ENCODE data around the gene TXNDC11.

Gene TXNDC11

GRCh38 chr16:11725457-11725856 lies 17.2 kb downstream of the TXNDC11 start:
- no peak for DNase-seq (ENCODE audit: low read depth in 2 of 2)
- TF ChIP-seq CTCF (IDR thresholded peaks at IDR 0.05; ENCODE audit: low read depth, low read length): no peak
- no peak overlapping the region for H3K4me3 ChIP-seq (replicated peaks in 1 of 2; ENCODE audit: low read depth in 2 of 2, low read length in 2 of 2)

GRCh38 chr16:11722468-11722808 lies 20.2 kb downstream of the TXNDC11 start:
- TF ChIP-seq CTCF (IDR thresholded peaks at IDR 0.05; ENCODE audit: low read depth, low read length): no peak
- no peak overlapping the region for H3K4me3 ChIP-seq (replicated peaks in 1 of 2; ENCODE audit: low read depth in 2 of 2, low read length in 2 of 2)
- no peak for DNase-seq (ENCODE audit: low read depth in 2 of 2)

GRCh38 chr16:11721781-11722467 lies 20.7 kb downstream of the TXNDC11 start:
- DNase-seq (ENCODE audit: low read depth in 2 of 2): no peak
- TF ChIP-seq CTCF (IDR thresholded peaks at IDR 0.05; ENCODE audit: low read depth, low read length): no peak
- no peak overlapping the region for H3K4me3 ChIP-seq (replicated peaks in 1 of 2; ENCODE audit: low read depth in 2 of 2, low read length in 2 of 2)

- no peak for DNase-seq (ENCODE audit: low read depth in 2 of 2)
- no peak overlapping the region for H3K4me3 ChIP-seq (replicated peaks in 1 of 2; ENCODE audit: low read depth in 2 of 2, low read length in 2 of 2)
- no peak for TF ChIP-seq CTCF (IDR thresholded peaks at IDR 0.05; ENCODE audit: low read depth, low read length)
These were observed 22.9 kb downstream of the TXNDC11 start for GRCh38 chr16:11719762-11720161.

- no peak for TF ChIP-seq CTCF (IDR thresholded peaks at IDR 0.05; ENCODE audit: low read depth, low read length)
- DNase-seq (ENCODE audit: low read depth in 2 of 2): no peak
- no peak overlapping the region for H3K4me3 ChIP-seq (replicated peaks in 1 of 2; ENCODE audit: low read depth in 2 of 2, low read length in 2 of 2)
These were observed 23.5 kb downstream of the TXNDC11 start for GRCh38 chr16:11719171-11719570.

GRCh38 chr16:11717811-11718210 lies 24.8 kb downstream of the TXNDC11 start:
- no peak for DNase-seq (ENCODE audit: low read depth in 2 of 2)
- H3K4me3 ChIP-seq (replicated peaks in 1 of 2; ENCODE audit: low read depth in 2 of 2, low read length in 2 of 2): no peak overlapping the region
- TF ChIP-seq CTCF (IDR thresholded peaks at IDR 0.05; ENCODE audit: low read depth, low read length): no peak

GRCh38 chr16:11716336-11716735 lies 26.3 kb downstream of the TXNDC11 start:
- H3K4me3 ChIP-seq (replicated peaks in 1 of 2; ENCODE audit: low read depth in 2 of 2, low read length in 2 of 2): no peak overlapping the region
- no peak for TF ChIP-seq CTCF (IDR thresholded peaks at IDR 0.05; ENCODE audit: low read depth, low read length)
- DNase-seq (ENCODE audit: low read depth in 2 of 2): no peak
